GM23338 (cell line): ENCODE data around the gene CASK. TPM values are rescaled to one million over a fixed set of nuclear protein-coding genes. Genes with fewer than 3 reads are reported as not detected.

Source experiments
- ATAC-seq: fragments of 200-7000 bp; cut with Tn5 transposase; 3 replicates; pipeline ENCODE4 v1.9.1; 2020
- DNase-seq: peaks from one replicate; pipeline ENCODE4 v3.0.0-alpha.2; 2015; ENCODE audit warnings: low spot score
- H2AFZ ChIP-seq: fragments of 200-600 bp; sonication (generic); 2 replicates; pipeline ENCODE4 v1.8.0; 2016; ENCODE audit warnings: antibody characterized with exemption, mild to moderate bottlenecking, moderate library complexity
- H3F3A ChIP-seq: fragments of 200-600 bp; sonication (generic); replicated peaks from 2 replicates; pipeline ENCODE4 v1.8.0; 2017; ENCODE audit warnings: antibody characterized with exemption, mixed run types, low read depth
- H3K27ac ChIP-seq: fragments of 200-600 bp; sonication (generic); 2 replicates; pipeline ENCODE4 v1.6.1; 2016; ENCODE audit warnings: low read depth
- H3K27me3 ChIP-seq: fragments of 200-600 bp; sonication (generic); 2 replicates; pipeline ENCODE4 v1.8.0; 2016; ENCODE audit warnings: mild to moderate bottlenecking, mixed run types, moderate library complexity; ENCODE audit not compliant: insufficient read depth
- H3K36me3 ChIP-seq: fragments of 200-600 bp; sonication (generic); 2 replicates; pipeline ENCODE4 v1.8.0; 2016; ENCODE audit warnings: mild to moderate bottlenecking; ENCODE audit not compliant: insufficient read depth
- H3K4me1 ChIP-seq: fragments of 200-600 bp; sonication (generic); 2 replicates; pipeline ENCODE4 v1.8.0; 2016; ENCODE audit warnings: mild to moderate bottlenecking, moderate library complexity; ENCODE audit not compliant: insufficient read depth
- H3K4me2 ChIP-seq: fragments of 200-600 bp; sonication (generic); 2 replicates; pipeline ENCODE4 v1.7.1; 2017; ENCODE audit warnings: mixed run types
- H3K4me3 ChIP-seq: fragments of 200-600 bp; sonication (generic); 2 replicates; pipeline ENCODE4 v1.6.1; 2016; ENCODE audit warnings: mixed run types
- H3K79me2 ChIP-seq: fragments of 200-600 bp; sonication (generic); replicated peaks from 2 replicates; pipeline ENCODE4 v1.8.0; 2017; ENCODE audit warnings: mild to moderate bottlenecking; ENCODE audit not compliant: insufficient read depth
- H3K9me2 ChIP-seq: fragments of 200-600 bp; sonication (generic); 2 replicates; pipeline ENCODE4 v1.8.0; 2017; ENCODE audit not compliant: insufficient read depth
- H4K20me1 ChIP-seq: fragments of 200-600 bp; sonication (generic); replicated peaks from 2 replicates; pipeline ENCODE4 v1.8.0; 2017; ENCODE audit warnings: mild to moderate bottlenecking; ENCODE audit not compliant: insufficient read depth
- H3K27ac Mint-ChIP-seq: 2 replicates; pipeline ENCODE4 v1.8.0; 2020; ENCODE audit warnings: inconsistent platforms, mild to moderate bottlenecking, moderate library complexity, mixed read lengths
- H3K27me3 Mint-ChIP-seq: 3 replicates; pipeline ENCODE4 v1.8.0; 2022; ENCODE audit warnings: low read depth, mild to moderate bottlenecking, moderate library complexity, mixed read lengths, inconsistent platforms; ENCODE audit not compliant: insufficient read depth, poor library complexity
- H3K36me3 Mint-ChIP-seq: 3 replicates; pipeline ENCODE4 v1.8.0; 2021; ENCODE audit warnings: low read depth, mild to moderate bottlenecking, inconsistent platforms, moderate library complexity, mixed read lengths
- H3K4me1 Mint-ChIP-seq: 3 replicates; pipeline ENCODE4 v1.8.0; 2020; ENCODE audit warnings: mild to moderate bottlenecking, inconsistent platforms, mixed read lengths
- H3K4me3 Mint-ChIP-seq: 3 replicates; pipeline ENCODE4 v1.8.0; 2021; ENCODE audit warnings: moderate library complexity, mild to moderate bottlenecking, inconsistent platforms, mixed read lengths
- H3K9me3 Mint-ChIP-seq: 3 replicates; pipeline ENCODE4 v1.8.0; 2020; ENCODE audit warnings: moderate library complexity, mild to moderate bottlenecking, inconsistent platforms, mixed read lengths
- NANOG ChIP-seq: IDR thresholded peaks from 2 replicates; pipeline ENCODE4 v1.6.1; 2016; ENCODE audit warnings: antibody characterized with exemption, borderline replicate concordance
- ZNF114 ChIP-seq: fragments of 250-450 bp; sonication (Bioruptor Pico); IDR thresholded peaks from 2 replicates; pipeline ENCODE4 v1.5.0; 2020; ENCODE audit warnings: mild to moderate bottlenecking, moderate library complexity
- polyA plus RNA-seq: library from polyadenylated mRNA; unstranded; fragments of >200 nt; fragmentation: Nextera tagmentation; extraction: Ambion mirVana; gene quantifications from 2 replicates; pipeline ENCODE4 v1.2.1, GENCODE V29; 2016
- small RNA-seq: library from RNA; depleted of rRNA; stranded (forward); fragments of <200 nt; gene quantifications from one replicate; pipeline ENCODE3, GENCODE V24; 2014; ENCODE audit warnings: low replicate concordance
- total RNA-seq: library from RNA; depleted of rRNA; stranded (reverse); fragments of >200 nt; shearing (Covaris generic); gene quantifications from 2 replicates; pipeline ENCODE4 v1.2.3, GENCODE V29; 2014; rRNA removed
- TF ChIP-seq, protein P1 (sequence below): IDR thresholded peaks from one replicate; pipeline ENCODE4 v1.6.1; 2018; ENCODE audit warnings: antibody characterized with exemption; ENCODE audit not compliant: unreplicated experiment

The CASK gene
- total and polyA plus RNA-seq, 2 experiments from 2014 or later = 15.3 to 44.4 TPM

DNA sequence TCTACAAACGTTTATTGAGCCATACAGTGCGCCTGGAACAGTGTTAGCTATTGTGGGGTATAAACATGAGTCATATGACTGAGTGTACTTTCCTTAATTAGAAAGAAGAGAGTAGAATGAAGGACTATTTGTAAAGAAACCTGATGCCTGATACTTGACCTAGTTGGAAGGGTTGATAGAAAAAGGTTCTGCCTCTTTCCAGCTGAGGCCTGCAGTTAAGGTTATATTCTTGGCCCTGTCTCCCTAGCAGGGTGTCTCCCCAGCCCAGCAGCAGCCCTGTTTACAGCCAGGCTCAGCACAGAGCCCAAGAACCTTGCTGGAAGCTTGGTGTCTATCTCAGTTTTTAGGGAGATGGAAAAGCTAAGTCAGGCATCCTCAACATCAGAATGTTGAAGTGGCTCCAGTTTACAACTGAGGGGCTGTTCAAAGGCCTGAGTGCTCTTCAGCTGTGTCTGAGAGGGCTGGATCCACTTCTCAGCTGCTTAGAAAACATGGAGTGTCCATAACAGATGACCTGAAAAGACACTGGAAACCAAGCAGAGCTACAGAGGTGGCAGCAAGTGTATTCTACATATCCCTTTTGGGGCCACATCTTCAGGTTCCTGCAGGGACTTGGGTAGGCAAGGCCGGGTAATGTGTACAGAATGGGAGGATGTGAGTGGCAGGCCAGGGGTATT, 454.6 kb downstream of the CASK start:
- Histone ChIP-seq H3K4me2 (no peak overlapping the region), H3K36me3 (no peaks in the 10 kb centered on the region), H3F3A (no peaks in the 10 kb centered on the region), H3K27me3 (no peaks in the 10 kb centered on the region), H3K27ac (no peak overlapping the region), H3K4me3 (no peak overlapping the region), H3K79me2 (no peaks in the 10 kb centered on the region), H3K9me2 (no peaks in the 10 kb centered on the region), H2AFZ (no peak overlapping the region), H3K4me1 (no peaks in the 10 kb centered on the region), H4K20me1 (no peaks in the 10 kb centered on the region)
- Mint-ChIP-seq H3K4me1 (no peaks in the 10 kb centered on the region), H3K27me3 (no peaks in the 10 kb centered on the region), H3K36me3 (no peaks in the 10 kb centered on the region), H3K9me3 (peaks cover 4% of the 10 kb centered on the region; the same call in 1 of the 3 replicates), H3K27ac (no peak overlapping the region), H3K4me3 (no peak overlapping the region)
- ATAC-seq (peak; percentile 68), DNase-seq (no peak)
- TF ChIP-seq, protein P1, sequence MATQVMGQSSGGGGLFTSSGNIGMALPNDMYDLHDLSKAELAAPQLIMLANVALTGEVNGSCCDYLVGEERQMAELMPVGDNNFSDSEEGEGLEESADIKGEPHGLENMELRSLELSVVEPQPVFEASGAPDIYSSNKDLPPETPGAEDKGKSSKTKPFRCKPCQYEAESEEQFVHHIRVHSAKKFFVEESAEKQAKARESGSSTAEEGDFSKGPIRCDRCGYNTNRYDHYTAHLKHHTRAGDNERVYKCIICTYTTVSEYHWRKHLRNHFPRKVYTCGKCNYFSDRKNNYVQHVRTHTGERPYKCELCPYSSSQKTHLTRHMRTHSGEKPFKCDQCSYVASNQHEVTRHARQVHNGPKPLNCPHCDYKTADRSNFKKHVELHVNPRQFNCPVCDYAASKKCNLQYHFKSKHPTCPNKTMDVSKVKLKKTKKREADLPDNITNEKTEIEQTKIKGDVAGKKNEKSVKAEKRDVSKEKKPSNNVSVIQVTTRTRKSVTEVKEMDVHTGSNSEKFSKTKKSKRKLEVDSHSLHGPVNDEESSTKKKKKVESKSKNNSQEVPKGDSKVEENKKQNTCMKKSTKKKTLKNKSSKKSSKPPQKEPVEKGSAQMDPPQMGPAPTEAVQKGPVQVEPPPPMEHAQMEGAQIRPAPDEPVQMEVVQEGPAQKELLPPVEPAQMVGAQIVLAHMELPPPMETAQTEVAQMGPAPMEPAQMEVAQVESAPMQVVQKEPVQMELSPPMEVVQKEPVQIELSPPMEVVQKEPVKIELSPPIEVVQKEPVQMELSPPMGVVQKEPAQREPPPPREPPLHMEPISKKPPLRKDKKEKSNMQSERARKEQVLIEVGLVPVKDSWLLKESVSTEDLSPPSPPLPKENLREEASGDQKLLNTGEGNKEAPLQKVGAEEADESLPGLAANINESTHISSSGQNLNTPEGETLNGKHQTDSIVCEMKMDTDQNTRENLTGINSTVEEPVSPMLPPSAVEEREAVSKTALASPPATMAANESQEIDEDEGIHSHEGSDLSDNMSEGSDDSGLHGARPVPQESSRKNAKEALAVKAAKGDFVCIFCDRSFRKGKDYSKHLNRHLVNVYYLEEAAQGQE = no peak
- no peak for TF ChIP-seq ZNF114 (CRISPR knock-in tag)
- TF ChIP-seq NANOG = no peak

Small RNA genes lying within 50 kb of the gene (small RNA-seq; reads per million reads assigned to genes)
- gene AL353691.2 = not detected
- gene RN7SL144P = not detected
- not detected for gene RNU6-1321P
- gene RNU6-202P = not detected

Other genes with a start within 250 kb of the CASK start
- gene GPR34, start 234.6 kb downstream of the CASK start, total RNA-seq = not detected in 2 replicates
- gene GPR34, start 234.6 kb downstream of the CASK start, polyA plus RNA-seq = 0.17 and 0.55 TPM in 2 replicates
- not detected in 2 replicates for gene GPR82, start 199.4 kb downstream of the CASK start, total RNA-seq
- gene GPR82, start 199.4 kb downstream of the CASK start, polyA plus RNA-seq = 0.32 and 0.35 TPM in 2 replicates